GM18507 (cell line): ENCODE measurements around the gene SPTAN1.
"Not testable (repeated sequence)": the region's sequence is repeated elsewhere in the genome, so short reads cannot be mapped to it uniquely, and the experiment has no call there.

Experiments used
- DNase-seq: peaks from one replicate; pipeline ENCODE4 v3.0.0; 2011; ENCODE audit warnings: low read depth; ENCODE audit not compliant: insufficient read length; ENCODE audit errors: extremely low spot score
- FAIRE-seq: peaks from 2 replicates; lab custom pipeline; 2011; peaks lifted over from hg19 to GRCh38; lab: Jason Lieb, UNC

Gene SPTAN1

GRCh38 chr9:128643519-128644300 lies 91.3 kb downstream of the SPTAN1 start:
- FAIRE-seq (peak; percentile 64), DNase-seq (peak; percentile 56)

GRCh38 chr9:128648206-128648605 lies 95.8 kb downstream of the SPTAN1 start:
- not testable (repeated sequence) for DNase-seq, FAIRE-seq

GRCh38 chr9:128651798-128652197 lies 99.4 kb downstream of the SPTAN1 start:
- DNase-seq (no peak), FAIRE-seq (no peak)

- no peak for DNase-seq
- no peak for FAIRE-seq
Measured at GRCh38 chr9:128653908-128654307, 101.5 kb downstream of the SPTAN1 start.

- DNase-seq (no peak), FAIRE-seq (no peak)
Measured at GRCh38 chr9:128654481-128654880, 102.1 kb downstream of the SPTAN1 start.

- peak; percentile 69 for DNase-seq
- peak; percentile 79 for FAIRE-seq
Measured at GRCh38 chr9:128656416-128657343, 104.3 kb downstream of the SPTAN1 start, which contains the start of gene DYNC2I2. Gene DYNC2I2, minus strand, starts transcription at chr9:128656847. Its CDS starts 121 bp downstream, at chr9:128656726.

GRCh38 chr9:128657344-128657704 lies 104.9 kb downstream of the SPTAN1 start:
- DNase-seq (no peak), FAIRE-seq (no peak)

GRCh38 chr9:128657796-128658195 lies 105.4 kb downstream of the SPTAN1 start:
- FAIRE-seq (no peak), DNase-seq (no peak)

- not testable (repeated sequence) for FAIRE-seq, DNase-seq
Measured at GRCh38 chr9:128666481-128666941, 114.1 kb downstream of the SPTAN1 start.

- FAIRE-seq: no peak
- DNase-seq: no peak
Measured at GRCh38 chr9:128669786-128670185, 117.4 kb downstream of the SPTAN1 start.

- FAIRE-seq: no peak
Measured at GRCh38 chr9:128675382-128675781, 123.0 kb downstream of the SPTAN1 start.

GRCh38 chr9:128677794-128678193 lies 125.4 kb downstream of the SPTAN1 start:
- no peak for FAIRE-seq
- DNase-seq: no peak

More at GRCh38 chr9:128675382-128675781, 123.0 kb downstream of the SPTAN1 start:
- DNase-seq: no peak
